HepG2 (cell line): ENCODE measurements around the gene ZDBF2. TPM values are rescaled to one million over a fixed set of nuclear protein-coding genes. Genes with fewer than 3 reads are reported as not detected.

Source experiments
- ATAC-seq: fragments of 200-7000 bp; cut with Tn5 transposase; 3 replicates; pipeline ENCODE4 v1.9.1; 2020; ENCODE audit warnings: mild to moderate bottlenecking, moderate library complexity
- BruUV-seq: library from RNA; stranded (reverse); fragments of 400-500 nt; replicated peaks from 2 replicates; lab custom pipeline; 2021; lab: Mats Ljungman, UMichigan
- CTCF ChIA-PET: fragments of 300-600 bp; formaldehyde crosslinking; extraction: SDS; loops from one replicate; lab custom pipeline; 2021; ENCODE audit warnings: low total read pairs, inconsistent platforms, low intra/inter-chr PET ratio; lab: Yijun Ruan, JAX
- POLR2A ChIA-PET: fragments of 350-600 bp; sonication (Branson Sonifier 250); formaldehyde crosslinking; loops from one replicate; lab custom pipeline; 2020; ENCODE audit warnings: antibody characterized with exemption, inconsistent platforms; lab: Yijun Ruan, JAX
- DNase-seq: peaks from one replicate; pipeline ENCODE4 v3.0.0-alpha.2; 2015; ENCODE audit warnings: low spot score
- FAIRE-seq: peaks from 3 replicates; lab custom pipeline; 2011; peaks lifted over from hg19 to GRCh38; lab: Jason Lieb, UNC
- H2AFZ ChIP-seq: one replicate; pipeline ENCODE4 v1.6.1; 2011; ENCODE audit warnings: low read length, inconsistent platforms
- H3K27ac ChIP-seq: fragments of 300-600 bp; 3 replicates; pipeline ENCODE4 v1.8.0; 2011; ENCODE audit warnings: mixed run types, mild to moderate bottlenecking, mixed read lengths, low read length, inconsistent platforms; ENCODE audit not compliant: insufficient read depth; ENCODE audit errors: extremely low read length
- H3K27me3 ChIP-seq, 2 experiments: fragments of 200-600 bp in 1 of 2; 2 replicates in 1 of 2; 3 replicates in 1 of 2; pipeline versions ENCODE4 v1.6.0 to v1.8.0; 2011; ENCODE audit warnings: low read length in 2 of 2, mild to moderate bottlenecking in 2 of 2, moderate library complexity in 2 of 2, inconsistent platforms in 1 of 2; ENCODE audit not compliant: insufficient read depth in 2 of 2, control insufficient read depth in 1 of 2
- H3K36me3 ChIP-seq, 2 experiments: fragments of 200-600 bp in 1 of 2; replicated peaks in 1 of 2; 2 replicates in 1 of 2; 3 replicates in 1 of 2; pipeline versions ENCODE4 v1.5.1 to v1.8.0; 2011; ENCODE audit warnings: low read length in 2 of 2, inconsistent platforms in 1 of 2; ENCODE audit not compliant: insufficient read depth in 2 of 2, control insufficient read depth in 1 of 2
- H3K4me1 ChIP-seq: 2 replicates; pipeline ENCODE4 v1.5.1; 2012; ENCODE audit warnings: low read length, inconsistent platforms; ENCODE audit not compliant: insufficient read depth
- H3K4me2 ChIP-seq: 2 replicates; pipeline ENCODE4 v1.6.0; 2011; ENCODE audit warnings: low read depth, low read length, inconsistent platforms
- H3K4me3 ChIP-seq, 3 experiments: fragments of 200-600 bp in 1 of 3; sonication (generic), shearing (Covaris generic) in 1 of 3; replicated peaks in 1 of 3; 2 replicates each; pipeline ENCODE4 v1.5.1; 2011 to 2016; ENCODE audit warnings: low read length in 3 of 3, inconsistent platforms in 2 of 3, low read depth in 2 of 3, mild to moderate bottlenecking in 2 of 3, control low read depth in 1 of 3, mixed read lengths in 1 of 3; ENCODE audit not compliant: insufficient read depth in 1 of 3
- H3K79me2 ChIP-seq: one replicate; pipeline ENCODE4 v1.6.1; 2011; ENCODE audit warnings: low read length, inconsistent platforms; ENCODE audit not compliant: insufficient read depth
- H3K9ac ChIP-seq: 2 replicates; pipeline ENCODE4 v1.6.0; 2011; ENCODE audit warnings: mild to moderate bottlenecking, low read depth, low read length, inconsistent platforms; ENCODE audit not compliant: insufficient read depth
- H3K9me3 ChIP-seq: 2 replicates; pipeline ENCODE4 v1.5.1; 2012; ENCODE audit warnings: mild to moderate bottlenecking, low read length
- H4K20me1 ChIP-seq: 2 replicates; pipeline ENCODE4 v1.6.0; 2011; ENCODE audit warnings: inconsistent platforms, mild to moderate bottlenecking, low read length, moderate library complexity; ENCODE audit not compliant: insufficient read depth
- RELA ChIP-seq: sonication (generic); formaldehyde crosslinking; IDR thresholded peaks from 2 replicates; pipeline ENCODE4 v1.4.0; 2020; ENCODE audit warnings: missing genetic modification reagents
- ZNF256 ChIP-seq: sonication (generic); formaldehyde crosslinking; conservative IDR thresholded peaks from 2 replicates; pipeline ENCODE4 v1.4.0; 2020; ENCODE audit warnings: missing genetic modification reagents
- ZNF547 ChIP-seq: sonication (generic); formaldehyde crosslinking; IDR thresholded peaks from 2 replicates; pipeline ENCODE4 v1.5.1; 2020; ENCODE audit warnings: mild to moderate bottlenecking, missing genetic modification reagents
- WGBS: methylation state at CpG from one replicate; pipeline ENCODE4 v1.1.6; 2017; ENCODE audit warnings: low lambda C conversion rate; 5-methylcytosine and 5-hydroxymethylcytosine counted together
- in situ Hi-C: cut with HindIII; loops from 2 replicates; pipeline ENCODE4 v1.10.0; 2017; ENCODE audit warnings: low pct_unique_long_range_greater_than_20kb; ENCODE audit not compliant: extremely low pct_ligation_motif_present
- intact Hi-C: fragments of 100-400 bp; cut with micrococcal nuclease; formaldehyde crosslinking; loops from one replicate; pipeline ENCODE4 v1.10.0; 2022; ENCODE audit not compliant: unreplicated experiment
- polyA plus RNA-seq, 8 experiments: library from polyadenylated mRNA; depleted of rRNA in 3 of 8; stranded (reverse) in 7 of 8; unstranded in 1 of 8; fragments of >200 nt; fragmentation: Illumina TruSeq in 4 of 8; extraction: Trizol in 4 of 8; gene quantifications; 2 replicates each; pipeline versions ENCODE4 v1.2.1 to v1.2.3, GENCODE V29; 2011 to 2016; ENCODE audit warnings: low read depth in 4 of 8, missing spikeins in 1 of 8, mixed read lengths in 1 of 8; ENCODE audit not compliant: insufficient read depth in 1 of 8
- total RNA-seq, 5 experiments: library from RNA; depleted of rRNA; stranded (reverse); fragments of >200 nt; fragmentation: Illumina TruSeq; extraction: Trizol; gene quantifications; 2 replicates each; pipeline ENCODE4 v1.2.3, GENCODE V29; 2016; ENCODE audit warnings: low read depth in 1 of 5
- TF ChIP-seq, protein P1 (sequence below): sonication (generic); formaldehyde crosslinking; IDR thresholded peaks from one replicate; pipeline ENCODE4 v1.5.1; 2020; ENCODE audit warnings: mild to moderate bottlenecking, missing genetic modification reagents; ENCODE audit errors: not compliant biosample characterization
- TF ChIP-seq, protein P2 (sequence below): sonication (generic); formaldehyde crosslinking; IDR thresholded peaks from 2 replicates; pipeline ENCODE4 v1.8.0; 2023; ENCODE audit warnings: mild to moderate bottlenecking, missing genetic modification reagents

Gene ZDBF2
- total and polyA plus RNA-seq, 2 of the 13 experiments (the other 11 are each of a cell fraction or from before 2014, with no cell fraction given): 1.5 to 2.0 TPM

DNA sequence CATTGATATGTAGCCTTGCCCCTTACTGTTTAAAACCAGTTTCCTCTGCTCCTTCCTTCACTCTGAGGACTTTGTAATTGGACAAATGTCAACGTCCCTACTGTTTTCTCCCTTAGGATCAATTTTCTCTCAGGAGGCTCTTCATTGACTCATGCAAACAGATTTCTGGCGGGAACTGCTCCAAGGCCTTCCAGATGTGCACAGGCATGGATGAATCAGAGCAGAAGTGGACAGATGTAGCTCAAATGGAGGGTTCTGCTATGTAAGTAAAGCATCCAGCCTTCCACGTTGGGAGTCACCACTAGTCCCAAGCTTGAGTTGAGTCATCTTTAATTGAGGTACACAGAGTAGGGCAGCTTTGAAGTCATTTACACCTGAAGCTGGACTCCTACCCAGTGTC lies 34.1 kb upstream of the ZDBF2 start:
- FAIRE-seq (no peak), DNase-seq (no peak), ATAC-seq (no peak)
- H3K27ac ChIP-seq: no peak overlapping the region
- no peaks in the 10 kb centered on the region for H3K9me3 ChIP-seq
- intact Hi-C loops (no loop called here), in situ Hi-C loops (no loop called here)
- ChIA-PET POLR2A (no interaction called here), CTCF (no interaction called here)
- H3K36me3 ChIP-seq: no peaks in the 10 kb centered on the region
- no peaks in the 10 kb centered on the region for H4K20me1 ChIP-seq
- no peaks in the 10 kb centered on the region for H3K79me2 ChIP-seq
- H2AFZ ChIP-seq: no peak overlapping the region
- H3K9ac ChIP-seq: no peak overlapping the region
- no peak overlapping the region for H3K4me2 ChIP-seq
- H3K27me3 ChIP-seq: 0 out of 5 replicates have a peak, but pooled peaks cover 0 to 19% of the 10 kb centered on the region in 2 experiments
- 0% methylated on average over 3 of the region's 3 CpGs for WGBS
- TF ChIP-seq ZNF547 (CRISPR knock-in tag) (no peak), RELA (CRISPR knock-in tag) (no peak), ZNF256 (no peak)
- TF ChIP-seq, protein P1, sequence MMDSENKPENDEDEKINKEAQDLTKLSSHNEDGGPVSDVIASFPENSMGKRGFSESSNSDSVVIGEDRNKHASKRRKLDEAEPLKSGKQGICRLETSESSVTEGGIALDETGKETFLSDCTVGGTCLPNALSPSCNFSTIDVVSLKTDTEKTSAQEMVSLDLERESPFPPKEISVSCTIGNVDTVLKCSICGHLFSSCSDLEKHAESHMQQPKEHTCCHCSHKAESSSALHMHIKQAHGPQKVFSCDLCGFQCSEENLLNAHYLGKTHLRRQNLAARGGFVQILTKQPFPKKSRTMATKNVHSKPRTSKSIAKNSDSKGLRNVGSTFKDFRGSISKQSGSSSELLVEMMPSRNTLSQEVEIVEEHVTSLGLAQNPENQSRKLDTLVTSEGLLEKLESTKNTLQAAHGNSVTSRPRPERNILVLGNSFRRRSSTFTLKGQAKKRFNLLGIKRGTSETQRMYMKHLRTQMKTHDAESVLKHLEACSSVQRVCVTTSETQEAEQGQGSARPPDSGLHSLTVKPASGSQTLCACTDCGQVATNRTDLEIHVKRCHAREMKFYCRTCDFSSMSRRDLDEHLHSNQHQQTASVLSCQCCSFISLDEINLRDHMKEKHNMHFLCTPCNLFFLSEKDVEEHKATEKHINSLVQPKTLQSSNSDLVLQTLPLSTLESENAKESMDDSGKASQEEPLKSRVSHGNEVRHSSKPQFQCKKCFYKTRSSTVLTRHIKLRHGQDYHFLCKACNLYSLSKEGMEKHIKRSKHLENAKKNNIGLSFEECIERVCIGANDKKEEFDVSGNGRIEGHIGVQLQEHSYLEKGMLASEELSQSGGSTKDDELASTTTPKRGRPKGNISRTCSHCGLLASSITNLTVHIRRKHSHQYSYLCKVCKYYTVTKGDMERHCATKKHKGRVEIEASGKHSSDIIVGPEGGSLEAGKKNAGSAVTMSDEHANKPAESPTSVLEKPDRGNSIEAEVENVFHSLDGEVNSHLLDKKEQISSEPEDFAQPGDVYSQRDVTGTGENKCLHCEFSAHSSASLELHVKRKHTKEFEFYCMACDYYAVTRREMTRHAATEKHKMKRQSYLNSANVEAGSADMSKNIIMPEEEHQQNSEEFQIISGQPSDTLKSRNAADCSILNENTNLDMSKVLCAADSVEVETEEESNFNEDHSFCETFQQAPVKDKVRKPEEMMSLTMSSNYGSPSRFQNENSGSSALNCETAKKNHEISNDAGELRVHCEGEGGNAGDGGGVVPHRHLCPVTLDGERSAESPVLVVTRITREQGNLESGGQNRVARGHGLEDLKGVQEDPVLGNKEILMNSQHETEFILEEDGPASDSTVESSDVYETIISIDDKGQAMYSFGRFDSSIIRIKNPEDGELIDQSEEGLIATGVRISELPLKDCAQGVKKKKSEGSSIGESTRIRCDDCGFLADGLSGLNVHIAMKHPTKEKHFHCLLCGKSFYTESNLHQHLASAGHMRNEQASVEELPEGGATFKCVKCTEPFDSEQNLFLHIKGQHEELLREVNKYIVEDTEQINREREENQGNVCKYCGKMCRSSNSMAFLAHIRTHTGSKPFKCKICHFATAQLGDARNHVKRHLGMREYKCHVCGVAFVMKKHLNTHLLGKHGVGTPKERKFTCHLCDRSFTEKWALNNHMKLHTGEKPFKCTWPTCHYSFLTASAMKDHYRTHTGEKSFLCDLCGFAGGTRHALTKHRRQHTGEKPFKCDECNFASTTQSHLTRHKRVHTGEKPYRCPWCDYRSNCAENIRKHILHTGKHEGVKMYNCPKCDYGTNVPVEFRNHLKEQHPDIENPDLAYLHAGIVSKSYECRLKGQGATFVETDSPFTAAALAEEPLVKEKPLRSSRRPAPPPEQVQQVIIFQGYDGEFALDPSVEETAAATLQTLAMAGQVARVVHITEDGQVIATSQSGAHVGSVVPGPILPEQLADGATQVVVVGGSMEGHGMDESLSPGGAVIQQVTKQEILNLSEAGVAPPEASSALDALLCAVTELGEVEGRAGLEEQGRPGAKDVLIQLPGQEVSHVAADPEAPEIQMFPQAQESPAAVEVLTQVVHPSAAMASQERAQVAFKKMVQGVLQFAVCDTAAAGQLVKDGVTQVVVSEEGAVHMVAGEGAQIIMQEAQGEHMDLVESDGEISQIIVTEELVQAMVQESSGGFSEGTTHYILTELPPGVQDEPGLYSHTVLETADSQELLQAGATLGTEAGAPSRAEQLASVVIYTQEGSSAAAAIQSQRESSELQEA (CRISPR knock-in tag): no peak
- TF ChIP-seq, protein P2, sequence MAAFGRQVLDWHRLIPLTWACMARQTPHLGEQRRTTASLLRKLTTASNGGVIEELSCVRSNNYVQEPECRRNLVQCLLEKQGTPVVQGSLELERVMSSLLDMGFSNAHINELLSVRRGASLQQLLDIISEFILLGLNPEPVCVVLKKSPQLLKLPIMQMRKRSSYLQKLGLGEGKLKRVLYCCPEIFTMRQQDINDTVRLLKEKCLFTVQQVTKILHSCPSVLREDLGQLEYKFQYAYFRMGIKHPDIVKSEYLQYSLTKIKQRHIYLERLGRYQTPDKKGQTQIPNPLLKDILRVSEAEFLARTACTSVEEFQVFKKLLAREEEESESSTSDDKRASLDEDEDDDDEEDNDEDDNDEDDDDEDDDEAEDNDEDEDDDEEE (CRISPR knock-in tag): no peak
- TF ChIP-seq, all 625 proteins: peak for 0
- H3K4me1 ChIP-seq: no peaks in the 10 kb centered on the region
- no peak overlapping the region for H3K4me3 ChIP-seq
- BruUV-seq: no TSS peak
